GM19328 (cell line): ENCODE results near the gene ITGA2.

Experiments used
- ATAC-seq: cut with Tn5 transposase; IDR thresholded peaks from one replicate; pipeline ENCODE4 v1.9.1; 2021; ENCODE audit warnings: mild to moderate bottlenecking, moderate library complexity; ENCODE audit not compliant: unreplicated experiment

Gene ITGA2

DNA sequence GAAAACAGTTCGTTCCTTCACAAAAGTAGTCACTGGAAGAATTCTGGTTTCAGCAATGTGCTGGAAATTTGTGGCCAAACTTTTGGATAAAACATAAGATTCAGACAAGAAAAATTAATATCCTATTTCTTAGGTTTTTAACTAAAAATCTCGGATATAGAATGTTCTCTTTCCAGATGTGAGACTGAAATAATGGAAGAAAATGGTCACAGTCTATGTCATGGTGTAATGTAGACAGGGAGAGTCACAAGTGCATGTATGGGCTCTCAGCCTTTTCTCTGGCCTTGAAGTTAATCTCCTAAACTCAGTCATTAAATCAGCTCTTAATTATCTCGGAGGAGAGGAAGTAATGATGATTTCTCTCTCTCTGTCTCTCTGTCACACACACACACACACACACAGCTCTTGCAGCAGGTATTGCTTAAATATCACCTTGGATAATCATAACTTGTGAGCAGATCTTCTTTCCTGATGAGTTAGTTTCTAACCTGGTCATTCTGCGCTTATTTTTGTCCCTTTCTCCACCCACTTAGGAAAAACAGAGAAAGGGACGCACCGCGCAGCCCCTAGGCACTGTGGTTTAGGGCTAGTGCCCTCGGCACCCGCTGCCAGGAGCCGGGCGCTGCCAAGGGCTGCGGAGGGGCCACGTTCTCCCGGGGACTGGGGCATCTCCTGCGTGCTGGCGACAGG, 672 bp upstream of the ITGA2 start:
- no peak for ATAC-seq

- ATAC-seq, result no peak
Observed at GRCh38 chr5:52989781-52990527, 802 bp downstream of the ITGA2 start.

DNA sequence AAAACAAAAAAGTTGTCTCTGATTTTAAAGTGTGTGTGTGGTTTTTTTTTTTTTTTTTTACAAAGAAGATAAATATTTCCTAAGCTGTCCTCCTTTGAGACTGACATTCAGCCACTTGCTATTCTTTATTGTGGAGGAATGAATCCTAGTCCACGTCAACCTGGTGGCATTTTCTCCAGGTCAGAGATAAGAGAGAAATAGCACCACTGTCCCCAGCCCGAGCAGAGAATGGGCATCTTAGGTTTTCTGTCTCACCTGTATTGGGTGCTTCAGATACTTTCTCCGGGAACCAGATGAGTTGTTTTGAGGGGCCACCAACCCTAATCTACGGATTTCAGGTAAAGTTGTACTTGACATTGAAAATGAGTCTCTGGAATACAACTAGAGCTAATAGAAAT, 1.4 kb downstream of the ITGA2 start:
- no peak for ATAC-seq

DNA sequence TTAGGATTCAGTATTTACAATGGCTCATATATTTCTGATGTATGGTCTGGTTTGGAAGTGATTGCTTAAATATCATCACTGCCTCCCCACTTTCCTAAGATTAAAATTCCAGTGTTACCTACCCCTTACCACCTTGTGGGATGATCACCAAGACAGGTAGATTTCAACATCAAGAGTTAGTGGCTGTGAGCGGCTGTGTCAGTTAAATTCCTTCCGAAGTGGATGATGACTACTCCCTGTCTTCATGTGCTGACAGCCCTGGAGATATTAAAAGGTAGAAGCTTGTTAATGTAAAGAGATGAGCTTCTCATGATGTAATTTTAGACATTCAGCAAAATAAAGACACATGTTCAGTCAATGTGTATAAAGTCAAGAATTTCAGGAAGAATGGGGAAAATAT, 4.2 kb downstream of the ITGA2 start:
- no peak for ATAC-seq

DNA sequence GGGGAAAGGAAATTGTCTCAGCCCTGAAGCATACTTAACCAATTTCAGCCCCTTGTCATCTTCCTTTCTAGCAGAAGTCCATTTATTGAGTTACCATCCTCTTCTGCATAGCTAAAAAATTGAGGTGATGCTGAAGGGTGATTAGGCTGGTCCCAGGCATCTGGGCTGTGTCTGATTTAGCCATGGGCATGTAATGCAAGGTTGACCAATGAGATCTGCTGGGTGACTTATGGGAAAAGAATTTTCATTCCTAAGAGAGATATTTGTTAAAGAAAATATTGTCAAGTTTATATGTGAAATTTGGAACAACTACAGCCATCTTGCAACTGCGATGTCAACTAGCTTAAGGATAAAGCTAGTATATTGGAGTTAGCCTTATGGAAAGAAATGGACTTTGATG, 5.1 kb downstream of the ITGA2 start:
- ATAC-seq, result no peak

DNA sequence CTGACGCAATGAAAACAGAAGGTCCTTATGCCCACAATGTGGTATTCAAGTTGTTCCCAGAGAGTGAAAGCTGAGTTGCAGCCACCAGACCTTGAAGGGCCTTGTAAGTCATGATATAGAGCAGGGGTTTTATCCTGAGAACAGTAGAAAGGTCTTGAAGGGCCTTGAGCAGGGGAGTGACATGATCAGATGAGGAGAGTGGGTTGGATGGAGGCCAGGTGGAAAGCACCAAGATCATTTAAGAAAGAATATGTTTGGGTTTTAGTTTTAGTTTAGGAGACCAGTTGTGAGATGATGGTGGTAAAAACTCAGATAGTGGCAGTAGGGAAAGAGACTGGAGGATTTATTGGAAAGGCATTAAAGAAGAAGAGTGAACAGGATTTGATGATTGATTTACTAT, 5.9 kb downstream of the ITGA2 start:
- no peak for ATAC-seq

GRCh38 chr5:52995914-52996313, 6.8 kb downstream of the ITGA2 start:
- ATAC-seq, result no peak

DNA sequence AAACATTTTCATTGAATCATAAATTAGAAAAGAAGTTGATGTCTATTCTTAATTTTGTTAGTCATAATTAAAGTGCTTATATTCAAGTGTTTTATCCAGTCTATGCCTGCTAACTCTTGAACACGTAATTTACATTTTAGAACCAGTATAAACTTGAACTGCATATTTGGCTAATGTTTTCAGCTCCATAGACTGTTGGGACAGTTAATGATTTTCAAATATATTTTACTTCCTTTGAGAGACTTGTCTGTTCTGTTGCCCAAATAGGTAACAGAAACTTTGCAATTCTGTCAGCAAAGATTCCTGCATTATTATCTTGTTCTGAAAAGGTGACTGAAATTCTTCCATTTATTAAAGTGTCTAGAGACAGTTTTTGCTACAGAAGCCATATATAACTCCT, 7.8 kb downstream of the ITGA2 start:
- no peak for ATAC-seq

DNA sequence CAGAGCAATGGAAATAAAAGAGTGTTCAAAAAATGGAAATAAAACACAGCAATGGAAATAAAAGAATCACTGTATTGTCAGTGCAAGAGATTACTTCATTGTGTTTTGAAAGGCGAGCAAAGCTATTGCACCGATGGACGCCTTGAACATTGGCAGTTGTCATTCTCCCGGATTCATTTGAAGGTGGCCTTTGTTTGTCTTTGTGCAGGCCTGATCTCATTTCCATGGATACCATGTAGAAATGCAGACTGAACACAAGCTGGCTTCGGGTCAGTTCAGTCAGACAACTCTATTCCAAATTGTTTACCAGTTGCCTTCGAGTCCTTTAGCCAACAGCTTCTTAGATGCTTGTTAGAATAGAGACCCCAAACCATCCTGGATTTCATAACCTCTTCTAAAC, 8.3 kb downstream of the ITGA2 start:
- ATAC-seq, result no peak

GRCh38 chr5:52998552-52999313, 9.6 kb downstream of the ITGA2 start:
- no peak for ATAC-seq

DNA sequence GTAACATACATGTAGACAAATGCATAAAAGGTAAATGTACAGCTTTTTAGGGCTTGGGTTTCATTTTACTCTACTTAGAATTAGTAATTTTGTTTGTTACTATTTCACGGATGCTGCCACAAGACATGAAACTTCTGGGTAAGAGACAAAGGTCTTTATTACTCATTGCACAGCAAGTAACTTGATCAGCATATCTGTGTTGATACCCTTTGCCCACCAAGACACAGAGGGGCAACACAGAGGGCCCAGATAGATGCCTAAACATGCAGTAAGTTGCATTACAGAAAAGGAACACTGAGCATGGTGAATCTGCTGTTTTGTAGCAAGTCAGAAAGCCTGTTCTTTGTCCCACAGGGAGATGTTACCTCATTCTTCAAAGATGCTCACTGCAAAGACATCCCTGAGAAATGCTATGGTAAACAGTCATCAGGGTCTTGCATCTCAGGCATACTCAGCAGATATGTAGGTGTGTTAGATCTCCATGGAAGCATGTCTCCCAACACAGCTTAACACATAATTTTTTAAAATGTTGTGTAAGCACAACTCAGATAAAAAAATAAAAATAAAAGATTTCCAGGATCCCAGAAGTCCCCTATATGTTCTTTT, 10.3 kb downstream of the ITGA2 start:
- ATAC-seq, result no peak

GRCh38 chr5:53001541-53001940, 12.4 kb downstream of the ITGA2 start:
- ATAC-seq, result no peak

- ATAC-seq, result no peak
Observed at GRCh38 chr5:53002491-53002890, 13.3 kb downstream of the ITGA2 start.

DNA sequence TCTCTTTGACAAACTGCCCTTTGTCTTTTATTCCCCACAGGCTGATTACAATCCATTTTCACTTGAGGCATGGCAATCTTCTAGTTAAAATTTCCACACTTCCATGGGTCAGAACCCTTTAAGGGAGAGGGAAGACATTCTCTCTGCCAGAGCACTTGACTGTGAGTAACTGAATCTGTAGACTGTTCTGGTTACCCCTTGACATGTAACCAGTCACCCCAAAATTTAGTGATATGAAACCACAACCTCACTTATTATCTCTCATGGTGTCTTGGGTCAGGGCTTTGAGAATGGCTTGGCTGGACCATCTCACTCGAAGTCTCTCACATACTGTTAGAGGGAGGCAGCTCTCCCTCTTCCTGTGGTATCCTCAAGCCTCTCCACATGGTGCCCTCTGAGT, 14.0 kb downstream of the ITGA2 start:
- ATAC-seq, result no peak

DNA sequence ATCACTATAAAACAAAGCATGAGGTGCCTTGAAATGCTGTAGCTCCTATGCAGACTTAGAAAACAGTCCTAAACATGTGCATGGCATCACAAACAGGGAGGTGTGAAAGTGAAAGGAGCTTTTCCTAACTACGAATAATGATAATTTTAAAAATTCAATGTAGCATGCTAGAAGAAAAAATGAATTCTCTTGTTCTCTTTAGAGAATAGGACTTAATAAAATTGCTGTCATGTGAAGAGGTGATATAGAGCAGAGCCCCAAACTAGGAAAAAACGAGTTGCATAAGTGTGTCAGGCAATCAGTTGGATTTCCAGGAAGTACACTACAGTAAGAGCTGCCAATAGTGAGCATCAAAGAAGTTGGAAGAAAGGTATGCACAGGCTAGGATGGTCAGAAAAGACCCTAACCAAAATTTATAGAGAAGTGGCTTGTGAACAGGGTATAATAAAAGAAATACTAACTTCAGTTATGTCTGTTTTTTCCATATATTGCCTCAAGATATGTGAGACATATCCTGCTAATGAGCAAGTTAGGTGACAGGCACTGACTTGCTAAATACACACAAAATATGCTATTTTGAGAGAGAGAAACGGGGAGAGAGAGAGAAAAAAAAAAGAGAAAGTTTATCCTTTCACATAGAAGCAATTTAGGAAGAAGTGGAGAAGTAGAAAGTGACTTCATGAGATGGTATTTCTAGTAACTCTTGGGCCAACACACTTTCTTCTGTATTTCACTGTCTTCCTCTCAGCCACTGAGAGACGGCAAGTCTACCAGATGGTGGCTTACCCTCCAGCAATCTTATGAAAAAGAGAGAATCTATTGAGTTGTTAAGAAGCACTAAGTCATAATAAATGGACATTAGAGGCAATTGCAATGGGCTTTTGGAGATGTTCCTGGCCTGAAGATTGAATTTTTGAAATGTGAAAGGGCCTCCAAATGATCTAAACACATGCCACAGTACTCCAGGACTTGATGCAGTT, 18.0 kb downstream of the ITGA2 start:
- ATAC-seq, result no peak

- peak; percentile 91 for ATAC-seq
Observed at GRCh38 chr5:53008751-53009150, 19.6 kb downstream of the ITGA2 start.

GRCh38 chr5:53009816-53010215, 20.7 kb downstream of the ITGA2 start:
- no peak for ATAC-seq

DNA sequence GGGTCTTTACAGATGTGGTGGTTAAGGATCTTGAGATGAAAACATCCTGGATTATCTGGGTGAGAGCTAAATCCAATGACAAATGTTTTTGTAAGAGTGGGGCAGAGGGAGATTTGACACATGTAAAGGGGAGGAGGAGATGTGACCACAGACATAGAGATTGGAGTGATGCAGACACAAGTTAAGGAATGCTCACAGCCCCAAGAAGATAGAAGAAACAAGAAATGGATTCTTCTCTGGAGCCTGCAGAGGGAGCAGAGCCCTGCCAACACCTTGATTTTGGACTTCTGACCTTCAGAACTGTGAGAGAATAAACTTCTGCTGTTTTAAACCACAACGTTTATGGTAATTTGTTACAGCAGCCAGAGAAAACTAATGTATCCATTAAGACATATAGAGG, 21.7 kb downstream of the ITGA2 start:
- ATAC-seq, result no peak

- ATAC-seq, result no peak
Observed at GRCh38 chr5:53011233-53011632, 22.1 kb downstream of the ITGA2 start.

DNA sequence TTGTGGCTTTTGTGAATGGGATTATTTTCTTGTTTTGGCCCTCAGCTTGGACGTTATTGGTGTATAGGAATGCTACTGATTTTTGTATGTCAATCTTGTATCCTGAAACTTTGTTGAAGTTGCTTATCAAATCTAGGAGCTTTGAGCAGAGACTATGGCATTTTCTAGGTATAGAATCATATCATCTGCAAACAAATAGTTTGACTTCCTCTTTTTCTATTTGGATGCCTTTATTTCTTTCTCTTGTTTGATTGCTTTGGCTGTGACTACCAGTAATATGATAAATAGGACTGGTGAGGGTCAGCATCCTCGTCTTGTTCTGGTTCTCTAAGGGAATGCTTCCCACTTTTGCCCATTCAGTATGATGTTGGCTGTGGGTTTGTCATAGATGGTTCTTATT, 24.7 kb downstream of the ITGA2 start:
- no peak for ATAC-seq
